HepG2 (cell line): ENCODE measurements around the gene PERP. TPM values are rescaled to one million over a fixed set of nuclear protein-coding genes. Genes with fewer than 3 reads are reported as not detected.

Source experiments
- ATAC-seq: fragments of 200-7000 bp; cut with Tn5 transposase; 3 replicates; pipeline ENCODE4 v1.9.1; 2020; ENCODE audit warnings: mild to moderate bottlenecking, moderate library complexity
- BruUV-seq: library from RNA; stranded (reverse); fragments of 400-500 nt; replicated peaks from 2 replicates; lab custom pipeline; 2021; lab: Mats Ljungman, UMichigan
- CTCF ChIA-PET: fragments of 300-600 bp; formaldehyde crosslinking; extraction: SDS; loops from one replicate; lab custom pipeline; 2021; ENCODE audit warnings: low total read pairs, inconsistent platforms, low intra/inter-chr PET ratio; lab: Yijun Ruan, JAX
- POLR2A ChIA-PET: fragments of 350-600 bp; sonication (Branson Sonifier 250); formaldehyde crosslinking; loops from one replicate; lab custom pipeline; 2020; ENCODE audit warnings: antibody characterized with exemption, inconsistent platforms; lab: Yijun Ruan, JAX
- DNase-seq: peaks from one replicate; pipeline ENCODE4 v3.0.0-alpha.2; 2015; ENCODE audit warnings: low spot score
- FAIRE-seq: peaks from 3 replicates; lab custom pipeline; 2011; peaks lifted over from hg19 to GRCh38; lab: Jason Lieb, UNC
- H2AFZ ChIP-seq: one replicate; pipeline ENCODE4 v1.6.1; 2011; ENCODE audit warnings: low read length, inconsistent platforms
- H3K27ac ChIP-seq: fragments of 300-600 bp; 3 replicates; pipeline ENCODE4 v1.8.0; 2011; ENCODE audit warnings: mixed run types, mild to moderate bottlenecking, mixed read lengths, low read length, inconsistent platforms; ENCODE audit not compliant: insufficient read depth; ENCODE audit errors: extremely low read length
- H3K27me3 ChIP-seq, 2 experiments: fragments of 200-600 bp in 1 of 2; 2 replicates in 1 of 2; 3 replicates in 1 of 2; pipeline versions ENCODE4 v1.6.0 to v1.8.0; 2011; ENCODE audit warnings: low read length in 2 of 2, mild to moderate bottlenecking in 2 of 2, moderate library complexity in 2 of 2, inconsistent platforms in 1 of 2; ENCODE audit not compliant: insufficient read depth in 2 of 2, control insufficient read depth in 1 of 2
- H3K36me3 ChIP-seq, 2 experiments: fragments of 200-600 bp in 1 of 2; replicated peaks in 1 of 2; 2 replicates in 1 of 2; 3 replicates in 1 of 2; pipeline versions ENCODE4 v1.5.1 to v1.8.0; 2011; ENCODE audit warnings: low read length in 2 of 2, inconsistent platforms in 1 of 2; ENCODE audit not compliant: insufficient read depth in 2 of 2, control insufficient read depth in 1 of 2
- H3K4me1 ChIP-seq: 2 replicates; pipeline ENCODE4 v1.5.1; 2012; ENCODE audit warnings: low read length, inconsistent platforms; ENCODE audit not compliant: insufficient read depth
- H3K4me2 ChIP-seq: 2 replicates; pipeline ENCODE4 v1.6.0; 2011; ENCODE audit warnings: low read depth, low read length, inconsistent platforms
- H3K4me3 ChIP-seq, 3 experiments: fragments of 200-600 bp in 1 of 3; sonication (generic), shearing (Covaris generic) in 1 of 3; replicated peaks in 1 of 3; 2 replicates each; pipeline ENCODE4 v1.5.1; 2011 to 2016; ENCODE audit warnings: low read length in 3 of 3, inconsistent platforms in 2 of 3, low read depth in 2 of 3, mild to moderate bottlenecking in 2 of 3, control low read depth in 1 of 3, mixed read lengths in 1 of 3; ENCODE audit not compliant: insufficient read depth in 1 of 3
- H3K79me2 ChIP-seq: one replicate; pipeline ENCODE4 v1.6.1; 2011; ENCODE audit warnings: low read length, inconsistent platforms; ENCODE audit not compliant: insufficient read depth
- H3K9ac ChIP-seq: 2 replicates; pipeline ENCODE4 v1.6.0; 2011; ENCODE audit warnings: mild to moderate bottlenecking, low read depth, low read length, inconsistent platforms; ENCODE audit not compliant: insufficient read depth
- H3K9me3 ChIP-seq: 2 replicates; pipeline ENCODE4 v1.5.1; 2012; ENCODE audit warnings: mild to moderate bottlenecking, low read length
- H4K20me1 ChIP-seq: 2 replicates; pipeline ENCODE4 v1.6.0; 2011; ENCODE audit warnings: inconsistent platforms, mild to moderate bottlenecking, low read length, moderate library complexity; ENCODE audit not compliant: insufficient read depth
- ARID3A ChIP-seq: IDR thresholded peaks from 2 replicates; pipeline ENCODE4 v1.6.1; 2012; ENCODE audit warnings: low read depth, low read length, improper control_type of control experiment
- DRAP1 ChIP-seq: IDR thresholded peaks from 2 replicates; pipeline ENCODE4 v1.6.1; 2016; ENCODE audit warnings: missing genetic modification reagents, missing compliant biosample characterization
- FOSL2 ChIP-seq: sonication (generic); formaldehyde crosslinking; IDR thresholded peaks from 2 replicates; pipeline ENCODE4 v1.4.0; 2020; ENCODE audit warnings: missing genetic modification reagents
- FOXA1 ChIP-seq, 2 experiments: fragments of 450-650 bp in 1 of 2; sonication (generic) in 1 of 2; formaldehyde crosslinking in 1 of 2; IDR thresholded peaks; 2 replicates each; pipeline versions ENCODE4 v1.4.0 to v1.6.1; 2016 to 2020; ENCODE audit warnings: missing genetic modification reagents in 1 of 2
- HIC2 ChIP-seq: sonication (generic); formaldehyde crosslinking; IDR thresholded peaks from 2 replicates; pipeline ENCODE4 v1.9.0; 2022; ENCODE audit warnings: low read depth, missing genetic modification reagents
- NFAT5 ChIP-seq: sonication (generic); formaldehyde crosslinking; IDR thresholded peaks from 2 replicates; pipeline ENCODE4 v1.4.0; 2020; ENCODE audit warnings: missing genetic modification reagents
- RXRB ChIP-seq: IDR thresholded peaks from 2 replicates; pipeline ENCODE4 v1.6.1; 2016; ENCODE audit warnings: borderline replicate concordance, missing genetic modification reagents, missing compliant biosample characterization
- ZNF451 ChIP-seq: sonication (generic); formaldehyde crosslinking; IDR thresholded peaks from 2 replicates; pipeline ENCODE4 v1.5.0; 2020; ENCODE audit warnings: mild to moderate bottlenecking, missing genetic modification reagents
- WGBS: methylation state at CpG from one replicate; pipeline ENCODE4 v1.1.6; 2017; ENCODE audit warnings: low lambda C conversion rate; 5-methylcytosine and 5-hydroxymethylcytosine counted together
- in situ Hi-C: cut with HindIII; loops from 2 replicates; pipeline ENCODE4 v1.10.0; 2017; ENCODE audit warnings: low pct_unique_long_range_greater_than_20kb; ENCODE audit not compliant: extremely low pct_ligation_motif_present
- intact Hi-C: fragments of 100-400 bp; cut with micrococcal nuclease; formaldehyde crosslinking; loops from one replicate; pipeline ENCODE4 v1.10.0; 2022; ENCODE audit not compliant: unreplicated experiment
- polyA plus RNA-seq, 8 experiments: library from polyadenylated mRNA; depleted of rRNA in 3 of 8; stranded (reverse) in 7 of 8; unstranded in 1 of 8; fragments of >200 nt; fragmentation: Illumina TruSeq in 4 of 8; extraction: Trizol in 4 of 8; gene quantifications; 2 replicates each; pipeline versions ENCODE4 v1.2.1 to v1.2.3, GENCODE V29; 2011 to 2016; ENCODE audit warnings: low read depth in 4 of 8, missing spikeins in 1 of 8, mixed read lengths in 1 of 8; ENCODE audit not compliant: insufficient read depth in 1 of 8
- total RNA-seq, 5 experiments: library from RNA; depleted of rRNA; stranded (reverse); fragments of >200 nt; fragmentation: Illumina TruSeq; extraction: Trizol; gene quantifications; 2 replicates each; pipeline ENCODE4 v1.2.3, GENCODE V29; 2016; ENCODE audit warnings: low read depth in 1 of 5

The PERP gene
- total and polyA plus RNA-seq, 2 of the 13 experiments (the other 11 are each of a cell fraction or from before 2014, with no cell fraction given), result 26.0 to 53.0 TPM

GRCh38 chr6:138089325-138089724 is 17.9 kb downstream of the PERP start:
- H3K4me2 ChIP-seq, result no peak overlapping the region
- H3K9ac ChIP-seq, result no peak overlapping the region
- intact Hi-C loops (loop anchor here (10.0 kb wide), 1 partner anchor 735 kb away; no protein-coding TSS in a partner anchor), in situ Hi-C loops (no loop called here)
- H3K9me3 ChIP-seq, result no peaks in the 10 kb centered on the region
- no peaks in the 10 kb centered on the region for H3K79me2 ChIP-seq
- CTCF ChIA-PET, result no interaction called here
- no peak overlapping the region for H3K4me3 ChIP-seq
- H3K36me3 ChIP-seq, result peaks cover 4 to 24% of the 10 kb centered on the region in 2 experiments; a peak in 4 of 5 replicates
- TF ChIP-seq NFAT5, result no peak
- TF ChIP-seq, all 625 proteins: peak for 0
- no peak overlapping the region for H3K27ac ChIP-seq
- no peaks in the 10 kb centered on the region for H3K27me3 ChIP-seq
- FAIRE-seq (no peak), ATAC-seq (no peak), DNase-seq (no peak)
- H4K20me1 ChIP-seq, result no peaks in the 10 kb centered on the region; the same call in 1 of the 2 replicates
- no TSS peak for BruUV-seq
- H2AFZ ChIP-seq, result no peak overlapping the region
- H3K4me1 ChIP-seq, result peaks cover 51% of the 10 kb centered on the region
- POLR2A ChIA-PET, result no interaction called here

- no peaks in the 10 kb centered on the region for H3K27me3 ChIP-seq
- H4K20me1 ChIP-seq, result no peaks in the 10 kb centered on the region; the same call in 1 of the 2 replicates
- intact Hi-C loops, result loop anchor here (10.0 kb wide), 1 partner anchor 734 kb away; no protein-coding TSS in a partner anchor
- peaks cover 54% of the 10 kb centered on the region for H3K4me1 ChIP-seq
- ATAC-seq (no peak), DNase-seq (peak; percentile 42), FAIRE-seq (no peak)
- no TSS peak for BruUV-seq
- in situ Hi-C loops, result no loop called here
- CTCF ChIA-PET, result no interaction called here
- no peaks in the 10 kb centered on the region for H3K9me3 ChIP-seq
- no peaks in the 10 kb centered on the region for H3K79me2 ChIP-seq
- POLR2A ChIA-PET, result no interaction called here
- WGBS, result 57% methylated on average over 4 of the region's 4 CpGs
- H2AFZ ChIP-seq, result no peak overlapping the region
- no peak overlapping the region for H3K4me2 ChIP-seq
- peaks cover 2 to 22% of the 10 kb centered on the region in 2 experiments; a peak in 4 of 5 replicates for H3K36me3 ChIP-seq
- H3K4me3 ChIP-seq, result no peak overlapping the region
- H3K9ac ChIP-seq, result no peak overlapping the region
- no peak overlapping the region for H3K27ac ChIP-seq
- TF ChIP-seq RXRB (CRISPR knock-in tag) (0 out of 2 replicates have a peak, but pooled peaks have one; percentile 16), FOSL2 (peak; percentile 7; the same call in 1 of the 2 replicates), ZNF451 (CRISPR knock-in tag) (no peak), HIC2 (CRISPR knock-in tag) (no peak), DRAP1 (CRISPR knock-in tag) (no peak), ARID3A (peak; percentile 32; the same call in 1 of the 2 replicates), FOXA1 (IDR thresholded peaks at IDR 0.05) (no peak), FOXA1 (CRISPR knock-in tag; IDR thresholded peaks at IDR 0.05) (peak; percentile 14; the same call in 1 of the 2 replicates)
Measured at GRCh38 chr6:138088326-138088762, 18.9 kb downstream of the PERP start.
